GM12878 (cell line): ENCODE data around the gene UNC93B1. TPM values are rescaled to one million over a fixed set of nuclear protein-coding genes. Genes with fewer than 3 reads are reported as not detected.

Source experiments
- ATAC-seq: fragments of 200-7000 bp; cut with Tn5 transposase; 3 replicates; pipeline ENCODE4 v1.9.1; 2020; ENCODE audit warnings: mild to moderate bottlenecking, moderate library complexity
- BruUV-seq: library from RNA; stranded (reverse); fragments of 400-500 nt; replicated peaks from 2 replicates; lab custom pipeline; 2021; lab: Mats Ljungman, UMichigan
- CTCF ChIA-PET: fragments of 300-600 bp; sonication (Branson Sonifier 250); formaldehyde crosslinking; extraction: SDS; loops from one replicate; lab custom pipeline; 2021; ENCODE audit warnings: inconsistent platforms; lab: Yijun Ruan, JAX
- POLR2A ChIA-PET: fragments of 350-600 bp; formaldehyde crosslinking; extraction: SDS; loops from one replicate; lab custom pipeline; 2021; ENCODE audit warnings: inconsistent platforms; lab: Charles Lee
- RAD21 ChIA-PET: fragments of 300-600 bp; sonication (Branson Sonifier 250); formaldehyde crosslinking; loops from one replicate; lab custom pipeline; 2023; ENCODE audit warnings: antibody characterized with exemption; ENCODE audit not compliant: unreplicated experiment; lab: Charles Lee
- SMC1A ChIA-PET: fragments of 300-600 bp; sonication (Branson Sonifier 250); formaldehyde crosslinking; loops from one replicate; lab custom pipeline; 2023; ENCODE audit not compliant: unreplicated experiment, uncharacterized antibody; lab: Charles Lee
- DNase-seq: peaks from one replicate; pipeline ENCODE4 v3.0.0-alpha.2; 2011; ENCODE audit warnings: low read depth, low spot score
- FAIRE-seq: peaks from 3 replicates; lab custom pipeline; 2011; peaks lifted over from hg19 to GRCh38; lab: Jason Lieb, UNC
- H2AFZ ChIP-seq: 2 replicates; pipeline ENCODE4 v1.6.0; 2011; ENCODE audit warnings: low read depth, low read length, control low read depth; ENCODE audit not compliant: control insufficient read depth
- H3K27ac ChIP-seq: 2 replicates; pipeline ENCODE4 v1.5.1; 2011; ENCODE audit warnings: control low read depth; ENCODE audit not compliant: control insufficient read depth, insufficient read depth
- H3K27me3 ChIP-seq, 2 experiments: replicated peaks in 1 of 2; 2 replicates each; pipeline versions ENCODE4 v1.6.0 to v1.6.1; 2011; ENCODE audit warnings: low read length in 1 of 2; ENCODE audit not compliant: control insufficient read depth in 2 of 2, insufficient read depth in 2 of 2
- H3K36me3 ChIP-seq, 2 experiments: 2 replicates each; pipeline ENCODE4 v1.5.1; 2011; ENCODE audit warnings: low read length in 1 of 2; ENCODE audit not compliant: control insufficient read depth in 2 of 2, insufficient read depth in 2 of 2
- H3K4me1 ChIP-seq: 2 replicates; pipeline ENCODE4 v1.6.1; 2011; ENCODE audit warnings: mild to moderate bottlenecking, low read length, moderate library complexity, mixed read lengths; ENCODE audit not compliant: control insufficient read depth, insufficient read depth
- H3K4me2 ChIP-seq: 2 replicates; pipeline ENCODE4 v1.6.0; 2011; ENCODE audit warnings: control low read depth; ENCODE audit not compliant: control insufficient read depth, insufficient read depth
- H3K4me3 ChIP-seq: fragments of 200-600 bp; sonication (generic); 2 replicates; pipeline ENCODE4 v1.5.1; 2016
- H3K79me2 ChIP-seq: 2 replicates; pipeline ENCODE4 v1.6.0; 2011; ENCODE audit warnings: low read length; ENCODE audit not compliant: control insufficient read depth, insufficient read depth
- H3K9ac ChIP-seq: 2 replicates; pipeline ENCODE4 v1.8.0; 2011; ENCODE audit warnings: low read length, control low read depth, mixed read lengths; ENCODE audit not compliant: control insufficient read depth, insufficient read depth
- H3K9me3 ChIP-seq: replicated peaks from 3 replicates; pipeline ENCODE4 v1.5.1; 2011; ENCODE audit warnings: mild to moderate bottlenecking, low read length; ENCODE audit not compliant: control insufficient read depth, insufficient read depth
- H4K20me1 ChIP-seq: 2 replicates; pipeline ENCODE4 v1.6.0; 2011; ENCODE audit not compliant: control insufficient read depth, insufficient read depth
- BHLHE40 ChIP-seq, 2 experiments: fragments of 450-650 bp in 1 of 2; IDR thresholded peaks; 2 replicates each; pipeline ENCODE4 v1.6.1; 2011 to 2017; ENCODE audit warnings: low read depth in 2 of 2, borderline replicate concordance in 1 of 2, improper control_type of control experiment in 1 of 2, low read length in 1 of 2, mild to moderate bottlenecking in 1 of 2
- BRCA1 ChIP-seq: IDR thresholded peaks from 2 replicates; pipeline ENCODE4 v1.6.1; 2011; ENCODE audit warnings: low read depth, low read length, improper control_type of control experiment
- WGBS: methylation state at CpG from one replicate; pipeline ENCODE4 v1.1.6; 2016; ENCODE audit warnings: low lambda C conversion rate; ENCODE audit not compliant: insufficient replicate concordance, insufficient coverage; ENCODE audit errors: missing lambda C conversion rate; 5-methylcytosine and 5-hydroxymethylcytosine counted together
- in situ Hi-C: fragments of 300-500 bp; cut with MboI; formaldehyde crosslinking; loops from 9 replicates; pipeline ENCODE4 v1.14.3; 2018; ENCODE audit warnings: mixed read lengths
- intact Hi-C: fragments of 100-400 bp; cut with micrococcal nuclease; formaldehyde crosslinking; loops from one replicate; pipeline ENCODE4 v1.14.2; 2022; ENCODE audit not compliant: unreplicated experiment
- polyA plus RNA-seq, 11 experiments: library from polyadenylated mRNA; depleted of rRNA in 4 of 11; unstranded in 6 of 11; stranded (reverse) in 5 of 11; fragments of >200 nt; fragmentation: Nextera tagmentation in 4 of 11; fragmentation: Illumina TruSeq in 1 of 11; extraction: Ambion mirVana in 4 of 11; extraction: Trizol in 1 of 11; gene quantifications; 1 replicate in 1 of 11; 2 replicates in 10 of 11; pipeline versions ENCODE4 v1.2.1 to v1.2.3, GENCODE V29; 2011 to 2016; ENCODE audit warnings: inconsistent platforms in 2 of 11, missing spikeins in 2 of 11, low read depth in 1 of 11
- total RNA-seq, 4 experiments: library from RNA; depleted of rRNA in 3 of 4; stranded (reverse); fragments of >200 nt in 3 of 4; fragmentation: Illumina TruSeq in 1 of 4; extraction: Trizol in 1 of 4; gene quantifications; 2 replicates each; pipeline versions ENCODE4 v1.2.1 to v1.2.3, GENCODE V29; 2013 to 2021

UNC93B1 gene
- total and polyA plus RNA-seq, 10 of the 15 experiments (the other 5 are each of a cell fraction or from before 2014, with no cell fraction given), result 1.3 to 79.7 (median 36.3) TPM

GRCh38 chr11:68010090-68011041 is 6.5 kb upstream of the UNC93B1 start, which contains the start of gene ALDH3B1:
Gene ALDH3B1 (plus strand): TSS chr11:68010327. CDS start chr11:68015298, 4,971 bp downstream.
- DNase-seq (no peak), FAIRE-seq (no peak), ATAC-seq (peak; percentile 74)
- Histone ChIP-seq H3K9ac (no peak within 1 kb of the TSS), H3K4me2 (0 out of 2 replicates have a peak within 1 kb of the TSS, but pooled peaks have one; percentile 7), H3K27ac (no peak within 1 kb of the TSS), H3K36me3 (no peaks in the 10 kb centered on the region), H3K4me3 (no peak within 1 kb of the TSS), H3K4me1 (peaks cover 23% of the 10 kb centered on the region), H2AFZ (peak within 1 kb of the TSS; percentile 60), H3K9me3 (no peaks in the 10 kb centered on the region), H3K79me2 (no peaks in the 10 kb centered on the region), H4K20me1 (no peaks in the 10 kb centered on the region), H3K27me3 (no peaks in the 10 kb centered on the region)
- TF ChIP-seq BRCA1, result no peak
- TF ChIP-seq BHLHE40 (IDR thresholded peaks at IDR 0.05; ENCODE audit: borderline replicate concordance in 1 of 2, low read depth in 2 of 2, low read length in 1 of 2), result peak in 1 of 2 experiments; percentile 43; a peak in 1 of 4 replicates
- whole genome bisulfite sequencing, result 39% methylated on average over 30 of the region's 33 CpGs
- intact Hi-C loops, result no loop called here
- ChIA-PET CTCF (interaction anchor here (1.0 to 4.6 kb wide), 5 partner anchors 14 to 287 kb away, joined by 4 to 57 read pairs (median 10); no protein-coding TSS in a partner anchor), RAD21 (interaction anchor here (1.0 to 1.7 kb wide), 4 partner anchors 9 to 194 kb away, joined by 3 to 5 read pairs (median 4); no protein-coding TSS in a partner anchor), SMC1A (interaction anchor here (0.8 to 1.8 kb wide), 4 partner anchors 27 to 202 kb away, joined by 3 to 6 read pairs (median 3); no protein-coding TSS in a partner anchor), POLR2A (interaction anchor here (0.5 to 0.7 kb wide), 2 partner anchors 192 to 199 kb away, joined by 3 read pairs; no protein-coding TSS in a partner anchor)
- in situ Hi-C loops, result no loop called here
- no TSS peak for BruUV-seq
